HEK293 (cell line): ENCODE results near the gene NPY.

ENCODE experiments used
- CTCF ChIP-seq: fragments of 450-650 bp; formaldehyde crosslinking; IDR thresholded peaks from 2 replicates; pipeline ENCODE4 v1.5.1; 2016; ENCODE audit warnings: missing biosample characterization, missing genetic modification characterization
- GLI2 ChIP-seq: fragments of 450-650 bp; formaldehyde crosslinking; IDR thresholded peaks from 2 replicates; pipeline ENCODE4; 2017; ENCODE audit warnings: missing biosample characterization, missing genetic modification characterization, low read depth, borderline replicate concordance
- PATZ1 ChIP-seq: fragments of 450-650 bp; formaldehyde crosslinking; IDR thresholded peaks from 2 replicates; pipeline ENCODE4 v1.5.1; 2016; ENCODE audit warnings: missing biosample characterization, missing genetic modification characterization
- REST ChIP-seq: fragments of 450-650 bp; formaldehyde crosslinking; IDR thresholded peaks from 2 replicates; pipeline ENCODE4 v1.5.1; 2016; ENCODE audit warnings: missing biosample characterization, missing genetic modification characterization
- YY2 ChIP-seq: fragments of 450-650 bp; formaldehyde crosslinking; IDR thresholded peaks from 2 replicates; pipeline ENCODE4 v1.5.1; 2016; ENCODE audit warnings: missing biosample characterization, missing genetic modification characterization
- ZEB2 ChIP-seq: fragments of 450-650 bp; formaldehyde crosslinking; IDR thresholded peaks from 2 replicates; pipeline ENCODE4 v1.5.1; 2016; ENCODE audit warnings: missing biosample characterization, missing genetic modification characterization
- ZNF140 ChIP-seq: fragments of 450-650 bp; formaldehyde crosslinking; IDR thresholded peaks from 2 replicates; pipeline ENCODE4 v1.5.1; 2016; ENCODE audit warnings: missing biosample characterization, missing genetic modification characterization
- ZNF146 ChIP-seq: fragments of 450-650 bp; formaldehyde crosslinking; IDR thresholded peaks from 2 replicates; pipeline ENCODE4 v1.5.1; 2016; ENCODE audit warnings: missing biosample characterization, missing genetic modification characterization
- ZNF596 ChIP-seq: fragments of 450-650 bp; IDR thresholded peaks from 2 replicates; pipeline ENCODE4 v1.5.0; 2018; ENCODE audit warnings: missing biosample characterization, mild to moderate bottlenecking, missing genetic modification characterization, moderate library complexity
- ZNF639 ChIP-seq: fragments of 450-650 bp; formaldehyde crosslinking; IDR thresholded peaks from 2 replicates; pipeline ENCODE4 v1.5.1; 2016; ENCODE audit warnings: missing biosample characterization, missing genetic modification characterization
- ZNF777 ChIP-seq: fragments of 450-650 bp; formaldehyde crosslinking; IDR thresholded peaks from 2 replicates; pipeline ENCODE4 v1.5.1; 2017; ENCODE audit warnings: missing biosample characterization, missing genetic modification characterization, borderline replicate concordance

DNA sequence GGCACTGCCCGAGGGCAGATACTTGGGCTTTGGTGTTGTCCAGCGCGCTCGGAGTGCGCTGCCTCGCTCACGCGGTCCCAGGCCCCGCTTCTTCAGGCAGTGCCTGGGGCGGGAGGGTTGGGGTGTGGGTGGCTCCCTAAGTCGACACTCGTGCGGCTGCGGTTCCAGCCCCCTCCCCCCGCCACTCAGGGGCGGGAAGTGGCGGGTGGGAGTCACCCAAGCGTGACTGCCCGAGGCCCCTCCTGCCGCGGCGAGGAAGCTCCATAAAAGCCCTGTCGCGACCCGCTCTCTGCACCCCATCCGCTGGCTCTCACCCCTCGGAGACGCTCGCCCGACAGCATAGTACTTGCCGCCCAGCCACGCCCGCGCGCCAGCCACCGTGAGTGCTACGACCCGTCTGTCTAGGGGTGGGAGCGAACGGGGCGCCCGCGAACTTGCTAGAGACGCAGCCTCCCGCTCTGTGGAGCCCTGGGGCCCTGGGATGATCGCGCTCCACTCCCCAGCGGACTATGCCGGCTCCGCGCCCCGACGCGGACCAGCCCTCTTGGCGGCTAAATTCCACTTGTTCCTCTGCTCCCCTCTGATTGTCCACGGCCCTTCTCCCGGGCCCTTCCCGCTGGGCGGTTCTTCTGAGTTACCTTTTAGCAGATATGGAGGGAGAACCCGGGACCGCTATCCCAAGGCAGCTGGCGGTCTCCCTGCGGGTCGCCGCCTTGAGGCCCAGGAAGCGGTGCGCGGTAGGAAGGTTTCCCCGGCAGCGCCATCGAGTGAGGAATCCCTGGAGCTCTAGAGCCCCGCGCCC, at the start of gene NPY:
- TF ChIP-seq PATZ1 (no peak), CTCF (tag by site-specific recombination) (no peak), ZNF596 (no peak), ZNF777 (tag by site-specific recombination) (peak; percentile 8; the same call in 1 of the 2 replicates), GLI2 (no peak), ZNF146 (tag by site-specific recombination) (no peak), REST (tag by site-specific recombination) (no peak), YY2 (tag by site-specific recombination) (no peak), ZNF639 (tag by site-specific recombination) (no peak), ZNF140 (tag by site-specific recombination) (no peak), ZEB2 (no peak)
